C4-2B (cell line): Measurements from ENCODE around the gene SKA2.

Source experiments
- H3K27ac ChIP-seq: fragments of 450-650 bp; 2 replicates; pipeline ENCODE4 v1.5.1; 2017
- CTCF ChIP-seq: fragments of 450-650 bp; conservative IDR thresholded peaks from 2 replicates; pipeline ENCODE4 v1.5.1; 2017; ENCODE audit warnings: mild to moderate bottlenecking
- ZFX ChIP-seq: fragments of 450-650 bp; IDR thresholded peaks from 2 replicates; pipeline ENCODE4 v1.6.1; 2017

Gene SKA2

GRCh38 chr17:59129814-59130213 lies 25.2 kb downstream of the SKA2 start:
- H3K27ac ChIP-seq: no peak overlapping the region
- TF ChIP-seq ZFX (no peak), CTCF (no peak)

GRCh38 chr17:59126809-59127417 lies 28.1 kb downstream of the SKA2 start:
- TF ChIP-seq ZFX: no peak
- TF ChIP-seq CTCF: no peak
- no peak overlapping the region for H3K27ac ChIP-seq

- H3K27ac ChIP-seq: no peak overlapping the region
- TF ChIP-seq ZFX (no peak), CTCF (no peak)
Measured at GRCh38 chr17:59124665-59125064, 30.3 kb downstream of the SKA2 start.

GRCh38 chr17:59121901-59122480 lies 33.0 kb downstream of the SKA2 start:
- no peak overlapping the region for H3K27ac ChIP-seq
- TF ChIP-seq CTCF: no peak
- no peak for TF ChIP-seq ZFX

GRCh38 chr17:59115474-59115873 lies 39.5 kb downstream of the SKA2 start:
- no peak for TF ChIP-seq ZFX
- no peak for TF ChIP-seq CTCF
- H3K27ac ChIP-seq: no peak overlapping the region

DNA sequence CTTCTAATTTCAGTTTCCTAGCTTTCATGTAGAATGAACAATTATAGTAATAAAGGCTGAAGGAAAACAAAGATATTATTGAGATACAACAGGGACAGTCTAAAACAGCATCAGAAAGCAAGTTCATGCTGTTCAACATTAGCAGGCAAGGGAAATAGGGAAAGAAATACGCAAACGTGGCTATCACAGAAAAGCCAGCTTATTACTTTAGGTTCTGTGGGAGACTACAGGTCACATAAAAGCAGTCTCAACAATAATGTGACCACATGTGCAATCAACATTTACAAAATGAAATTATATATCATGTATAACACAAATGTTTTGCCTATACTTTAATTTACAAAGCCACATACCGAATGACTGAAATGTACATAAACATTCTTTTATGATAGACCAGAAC lies 43.4 kb downstream of the SKA2 start:
- TF ChIP-seq CTCF: no peak
- no peak for TF ChIP-seq ZFX
- H3K27ac ChIP-seq: no peak overlapping the region

GRCh38 chr17:59110973-59111372 lies 44.0 kb downstream of the SKA2 start:
- TF ChIP-seq ZFX: no peak
- no peak for TF ChIP-seq CTCF
- H3K27ac ChIP-seq: no peak overlapping the region
